Thoracic aorta (tissue), 2 donors: ENCODE data around the gene SORD. TPM values are rescaled to one million over a fixed set of nuclear protein-coding genes. Genes with fewer than 3 reads are reported as not detected.

Experiments
- ATAC-seq: fragments of 150-250 bp; one replicate; pipeline ENCODE4 v1.8.0; 2017; ENCODE audit warnings: low read depth; ENCODE audit not compliant: insufficient number of reproducible peaks, low FRiP score
- DNase-seq: peaks from one replicate; pipeline ENCODE4 v3.0.0-alpha.2; 2020; ENCODE audit warnings: low spot score
- H3K27ac ChIP-seq, 2 donors: fragments of 200-600 bp; sonication (generic); 1 replicate in 1 of 2; 2 replicates in 1 of 2; pipeline ENCODE4 v1.5.1; 2016; ENCODE audit warnings: mild to moderate bottlenecking in 2 of 2, moderate library complexity in 2 of 2
- H3K27me3 ChIP-seq: fragments of 200-600 bp; sonication (generic); replicated peaks from 2 replicates; pipeline ENCODE4 v1.6.0; 2016; ENCODE audit warnings: mild to moderate bottlenecking; ENCODE audit not compliant: insufficient read depth
- H3K36me3 ChIP-seq: fragments of 200-600 bp; sonication (generic); one replicate; pipeline ENCODE4 v1.5.1; 2016
- H3K4me1 ChIP-seq, 2 donors: fragments of 200-600 bp; sonication (generic); 1 replicate in 1 of 2; 2 replicates in 1 of 2; pipeline versions ENCODE4 v1.5.1 to v1.6.0; 2016; ENCODE audit warnings: low read depth in 2 of 2, mild to moderate bottlenecking in 1 of 2; ENCODE audit not compliant: control insufficient read depth in 1 of 2
- H3K4me3 ChIP-seq: fragments of 200-600 bp; sonication (generic); 2 replicates; pipeline ENCODE4 v1.5.1; 2016; ENCODE audit warnings: mild to moderate bottlenecking
- H3K9me3 ChIP-seq: fragments of 200-600 bp; sonication (generic); 2 replicates; pipeline ENCODE4 v1.5.1; 2016
- total RNA-seq, 2 donors: library from RNA; depleted of rRNA; stranded (reverse); fragments of >200 nt; gene quantifications; one replicate each; pipeline versions ENCODE4 v1.1.0 to v1.2.3, GENCODE V29; 2016
- TF ChIP-seq, protein P1 (sequence below): fragments of 200-600 bp; sonication (generic); IDR thresholded peaks from one replicate; pipeline ENCODE4 v1.5.1; 2019; ENCODE audit warnings: antibody characterized with exemption

The SORD gene
- total RNA-seq, 2 donors from 2014 or later, result 6.6 to 10.7 TPM

- no peak for DNase-seq
- H3K9me3 ChIP-seq, result no peaks in the 10 kb centered on the region
- no peak for ATAC-seq
- no peaks in the 10 kb centered on the region for H3K36me3 ChIP-seq
- TF ChIP-seq, protein P1, sequence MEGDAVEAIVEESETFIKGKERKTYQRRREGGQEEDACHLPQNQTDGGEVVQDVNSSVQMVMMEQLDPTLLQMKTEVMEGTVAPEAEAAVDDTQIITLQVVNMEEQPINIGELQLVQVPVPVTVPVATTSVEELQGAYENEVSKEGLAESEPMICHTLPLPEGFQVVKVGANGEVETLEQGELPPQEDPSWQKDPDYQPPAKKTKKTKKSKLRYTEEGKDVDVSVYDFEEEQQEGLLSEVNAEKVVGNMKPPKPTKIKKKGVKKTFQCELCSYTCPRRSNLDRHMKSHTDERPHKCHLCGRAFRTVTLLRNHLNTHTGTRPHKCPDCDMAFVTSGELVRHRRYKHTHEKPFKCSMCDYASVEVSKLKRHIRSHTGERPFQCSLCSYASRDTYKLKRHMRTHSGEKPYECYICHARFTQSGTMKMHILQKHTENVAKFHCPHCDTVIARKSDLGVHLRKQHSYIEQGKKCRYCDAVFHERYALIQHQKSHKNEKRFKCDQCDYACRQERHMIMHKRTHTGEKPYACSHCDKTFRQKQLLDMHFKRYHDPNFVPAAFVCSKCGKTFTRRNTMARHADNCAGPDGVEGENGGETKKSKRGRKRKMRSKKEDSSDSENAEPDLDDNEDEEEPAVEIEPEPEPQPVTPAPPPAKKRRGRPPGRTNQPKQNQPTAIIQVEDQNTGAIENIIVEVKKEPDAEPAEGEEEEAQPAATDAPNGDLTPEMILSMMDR, result no peak
- no peak overlapping the region for H3K4me3 ChIP-seq
- no peak overlapping the region for H3K27ac ChIP-seq
- no peaks in the 10 kb centered on the region for H3K4me1 ChIP-seq
- H3K27me3 ChIP-seq, result no peaks in the 10 kb centered on the region
These were observed 72.7 kb downstream of the SORD start for GRCh38 chr15:45095661-45096060.

DNA sequence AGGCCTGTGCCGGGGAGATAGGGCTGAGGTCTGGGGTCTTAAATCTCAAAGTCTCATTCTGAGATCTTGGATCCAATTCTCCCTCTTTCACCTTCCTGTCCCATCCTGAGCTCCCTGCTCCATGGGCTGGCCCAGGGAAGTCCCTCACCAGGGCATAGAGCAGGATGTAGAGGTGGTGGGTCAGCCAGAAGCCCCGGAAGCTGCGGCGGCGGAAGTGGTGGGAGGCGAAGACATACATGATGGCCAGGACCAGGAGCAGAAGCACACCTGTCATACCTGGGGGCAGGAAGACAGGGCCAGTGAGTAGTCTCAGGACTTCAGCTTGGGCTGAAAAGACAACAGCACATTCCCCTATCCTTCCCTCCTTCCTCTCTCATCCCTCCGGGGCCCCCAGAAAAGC lies 74.5 kb downstream of the SORD start:
- Histone ChIP-seq H3K4me1 (no peaks in the 10 kb centered on the region), H3K27ac (no peak overlapping the region), H3K9me3 (no peaks in the 10 kb centered on the region), H3K27me3 (no peaks in the 10 kb centered on the region), H3K4me3 (no peak overlapping the region), H3K36me3 (no peaks in the 10 kb centered on the region)
- ATAC-seq (no peak), DNase-seq (no peak)
- TF ChIP-seq, protein P1, result no peak

GRCh38 chr15:45099549-45100165 lies 76.7 kb downstream of the SORD start:
- ATAC-seq (no peak), DNase-seq (no peak)
- TF ChIP-seq, protein P1, result no peak
- no peaks in the 10 kb centered on the region for H3K36me3 ChIP-seq
- H3K9me3 ChIP-seq, result no peaks in the 10 kb centered on the region
- no peak overlapping the region for H3K4me3 ChIP-seq
- no peaks in the 10 kb centered on the region for H3K27me3 ChIP-seq
- no peak overlapping the region for H3K27ac ChIP-seq
- no peaks in the 10 kb centered on the region for H3K4me1 ChIP-seq

GRCh38 chr15:45100884-45101625 lies 78.1 kb downstream of the SORD start:
- TF ChIP-seq, protein P1, result no peak
- Histone ChIP-seq H3K4me1 (no peaks in the 10 kb centered on the region), H3K4me3 (no peak overlapping the region), H3K27me3 (no peaks in the 10 kb centered on the region), H3K36me3 (no peaks in the 10 kb centered on the region), H3K9me3 (no peaks in the 10 kb centered on the region), H3K27ac (no peak overlapping the region)
- DNase-seq (no peak), ATAC-seq (no peak)

DNA sequence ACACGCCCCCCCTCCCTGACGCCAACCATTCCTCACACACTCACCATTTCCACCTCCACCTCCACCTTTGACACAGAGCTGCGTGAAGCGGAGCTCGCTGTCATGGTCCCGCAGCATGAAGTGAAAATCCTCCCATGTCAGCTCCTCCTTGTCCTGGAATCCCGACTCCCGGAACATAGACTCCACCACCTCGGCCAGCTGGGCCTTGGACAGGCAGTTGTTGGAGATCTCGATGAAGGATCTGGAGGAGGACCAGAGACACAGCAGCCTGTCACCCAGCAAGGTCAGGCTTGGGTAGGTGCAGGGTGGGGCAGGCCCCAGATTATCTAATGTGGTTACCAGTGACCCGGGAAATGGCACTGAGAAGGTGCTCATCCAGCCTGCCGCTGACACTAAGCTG lies 78.8 kb downstream of the SORD start:
- no peak overlapping the region for H3K4me3 ChIP-seq
- TF ChIP-seq, protein P1, result no peak
- ATAC-seq, result no peak
- no peak for DNase-seq
- no peaks in the 10 kb centered on the region for H3K27me3 ChIP-seq
- no peak overlapping the region for H3K27ac ChIP-seq
- H3K9me3 ChIP-seq, result no peaks in the 10 kb centered on the region
- H3K36me3 ChIP-seq, result no peaks in the 10 kb centered on the region
- no peaks in the 10 kb centered on the region for H3K4me1 ChIP-seq
